NCI-H524 treated with DMSO at 0.1 percent for 48 hours (cell line): ENCODE measurements around the gene DNAJB13.

Source experiments
- DNase-seq: peaks from one replicate; lab custom pipeline; 2025; lab: John Stamatoyannopoulos, UW

DNAJB13 gene

DNA sequence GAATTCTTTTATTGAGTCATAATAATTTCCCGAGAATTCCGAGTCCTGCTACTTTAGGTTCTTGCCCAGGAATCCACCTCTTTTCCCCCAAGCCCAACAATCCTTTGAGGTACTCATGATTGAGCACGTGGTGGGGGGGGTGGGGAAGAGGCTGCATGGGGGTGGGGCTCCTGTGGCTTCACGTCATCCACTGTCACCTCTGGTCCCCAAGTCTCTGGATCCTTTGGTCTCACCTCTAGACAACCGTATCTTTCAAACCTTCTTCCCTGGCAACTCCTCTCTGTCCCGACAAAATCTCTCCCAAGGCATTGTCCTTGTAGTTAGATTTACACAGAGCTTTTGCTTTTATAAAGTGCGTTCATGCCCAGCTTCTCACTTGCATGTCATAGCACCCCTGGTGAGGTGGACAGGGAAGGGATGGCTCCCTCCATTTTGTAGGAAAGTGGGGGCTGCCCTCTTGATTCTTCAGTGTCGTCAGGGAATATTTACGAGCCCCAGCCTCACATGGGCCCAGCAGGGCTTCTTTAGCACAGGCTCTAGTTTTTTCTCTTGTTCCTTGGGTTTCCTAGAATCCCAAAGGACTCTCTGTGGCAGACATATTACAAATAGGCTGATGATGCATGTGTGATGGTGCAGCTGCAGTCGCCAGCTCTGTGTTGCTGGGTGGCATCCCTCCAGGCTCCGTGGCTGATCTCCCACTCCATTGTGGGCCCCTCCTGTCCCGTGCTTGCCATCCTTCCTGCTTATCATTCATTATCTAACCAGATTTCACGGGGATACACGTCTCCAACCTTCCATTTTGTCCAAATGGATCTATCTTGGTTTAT, 49.7 kb downstream of the DNAJB13 start:
- DNase-seq, result no peak

DNA sequence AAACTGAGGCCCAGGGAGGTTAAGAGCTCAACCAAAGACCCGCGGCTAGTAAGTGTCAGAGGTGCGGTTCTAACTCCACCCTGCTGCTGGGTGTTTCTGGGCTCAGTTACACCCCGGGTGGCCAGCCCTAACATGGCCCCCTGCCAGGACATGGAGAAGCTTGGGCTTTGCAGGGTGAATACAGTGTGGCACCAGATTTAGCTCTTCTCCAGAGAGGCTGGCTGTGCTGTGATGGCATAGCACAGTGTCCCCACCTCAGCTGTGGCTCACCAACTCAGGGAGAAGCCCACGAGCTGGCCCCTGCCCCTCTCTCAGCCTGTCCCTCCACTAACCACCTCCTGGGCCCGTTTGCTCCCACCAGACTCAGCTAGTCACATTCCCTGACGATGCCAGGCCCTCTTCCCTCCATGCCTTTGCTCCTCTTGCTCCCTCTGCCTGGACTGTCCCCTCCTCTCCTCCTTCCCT, 51.0 kb downstream of the DNAJB13 start:
- DNase-seq, result no peak

DNA sequence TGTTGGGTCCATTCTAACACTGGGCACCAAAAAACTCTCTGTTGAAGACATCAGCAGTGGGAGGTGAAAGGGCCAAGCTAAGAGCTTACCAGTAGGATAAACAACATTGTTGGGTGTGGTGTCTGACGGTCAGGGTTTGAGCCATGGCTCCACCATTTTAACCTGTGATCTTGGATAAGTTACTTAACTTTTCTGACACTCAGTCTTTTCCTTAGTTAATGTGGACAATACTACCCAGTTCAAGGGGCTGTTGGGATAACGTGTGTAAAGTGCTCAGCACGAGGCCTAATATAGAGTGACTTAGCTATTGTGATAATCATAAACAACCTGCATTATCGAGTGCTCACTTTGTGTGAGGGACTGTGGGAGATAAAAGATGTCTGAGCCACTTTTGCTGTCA, 52.0 kb downstream of the DNAJB13 start:
- no peak for DNase-seq

DNA sequence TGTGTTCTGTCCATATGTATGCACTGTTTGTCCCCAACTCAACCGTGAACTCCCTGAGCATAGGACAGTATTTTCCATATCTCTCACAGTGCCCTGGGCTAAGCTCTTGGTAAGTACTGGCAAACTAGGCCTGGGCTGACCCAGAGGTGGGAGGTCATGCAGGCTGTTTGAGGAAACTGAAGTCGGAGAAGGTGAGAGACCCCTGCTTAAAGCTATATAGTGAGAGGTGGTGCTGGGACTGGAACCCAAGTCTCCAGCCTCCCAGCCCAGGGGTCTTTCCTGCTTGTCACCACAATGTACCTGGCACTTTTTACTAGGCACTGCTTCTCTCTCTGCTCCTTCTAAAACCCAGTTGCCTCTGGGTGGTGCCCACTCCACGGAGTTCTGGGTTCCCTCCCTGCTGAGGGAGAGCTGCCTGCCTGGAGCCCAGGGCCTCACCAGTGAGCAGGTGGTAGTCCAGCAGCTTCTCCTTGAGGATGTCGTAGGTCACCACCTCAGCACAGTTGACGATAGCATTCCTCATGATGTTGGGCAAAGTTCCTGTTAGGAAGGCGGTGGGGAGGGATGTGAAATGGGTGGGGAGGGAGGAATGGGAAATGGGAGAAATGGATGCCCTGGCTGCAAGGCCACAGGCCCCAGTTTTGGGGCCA, 53.3 kb downstream of the DNAJB13 start:
- no peak for DNase-seq

DNA sequence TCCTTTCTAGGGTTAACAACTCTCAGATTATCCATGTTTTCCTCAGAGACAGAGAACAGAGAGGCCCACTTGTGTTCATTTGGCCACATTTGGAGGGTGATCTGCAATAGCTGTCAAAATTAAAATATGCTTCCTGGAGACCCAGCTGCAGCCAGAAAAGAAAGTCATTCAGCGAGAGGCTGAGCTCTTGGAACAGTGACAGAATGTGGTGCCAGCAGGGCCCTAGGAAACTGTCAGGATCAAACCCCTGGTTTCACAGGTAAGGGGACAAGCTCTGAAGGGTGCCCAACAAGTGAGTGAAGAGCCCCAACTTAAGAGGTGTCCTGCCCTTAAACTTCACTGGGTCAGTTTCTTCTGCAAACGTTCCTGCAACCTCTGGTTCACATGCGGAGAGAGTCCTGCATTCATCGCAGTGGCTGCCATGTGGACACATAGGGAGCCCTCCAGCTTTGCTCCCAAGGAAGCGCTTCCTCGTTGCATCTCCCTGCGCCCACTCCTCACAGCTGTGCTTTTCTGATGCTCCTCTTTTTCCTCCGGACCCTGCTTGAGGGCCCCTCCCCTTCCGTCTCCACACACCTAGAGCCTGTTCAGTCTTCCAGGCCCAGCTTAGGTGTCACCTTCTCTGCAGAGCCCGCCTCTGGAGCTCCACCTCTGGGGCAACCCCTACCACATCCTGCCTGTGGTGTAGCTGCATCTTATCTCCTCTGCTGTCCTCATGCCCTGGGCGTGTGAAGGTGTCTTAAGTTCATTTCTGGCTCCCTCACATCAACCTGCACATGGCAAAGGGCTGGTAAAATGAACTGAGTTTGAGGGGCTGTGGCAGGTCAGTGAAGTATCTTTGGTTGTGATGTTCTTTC, 54.2 kb downstream of the DNAJB13 start:
- DNase-seq, result no peak

DNA sequence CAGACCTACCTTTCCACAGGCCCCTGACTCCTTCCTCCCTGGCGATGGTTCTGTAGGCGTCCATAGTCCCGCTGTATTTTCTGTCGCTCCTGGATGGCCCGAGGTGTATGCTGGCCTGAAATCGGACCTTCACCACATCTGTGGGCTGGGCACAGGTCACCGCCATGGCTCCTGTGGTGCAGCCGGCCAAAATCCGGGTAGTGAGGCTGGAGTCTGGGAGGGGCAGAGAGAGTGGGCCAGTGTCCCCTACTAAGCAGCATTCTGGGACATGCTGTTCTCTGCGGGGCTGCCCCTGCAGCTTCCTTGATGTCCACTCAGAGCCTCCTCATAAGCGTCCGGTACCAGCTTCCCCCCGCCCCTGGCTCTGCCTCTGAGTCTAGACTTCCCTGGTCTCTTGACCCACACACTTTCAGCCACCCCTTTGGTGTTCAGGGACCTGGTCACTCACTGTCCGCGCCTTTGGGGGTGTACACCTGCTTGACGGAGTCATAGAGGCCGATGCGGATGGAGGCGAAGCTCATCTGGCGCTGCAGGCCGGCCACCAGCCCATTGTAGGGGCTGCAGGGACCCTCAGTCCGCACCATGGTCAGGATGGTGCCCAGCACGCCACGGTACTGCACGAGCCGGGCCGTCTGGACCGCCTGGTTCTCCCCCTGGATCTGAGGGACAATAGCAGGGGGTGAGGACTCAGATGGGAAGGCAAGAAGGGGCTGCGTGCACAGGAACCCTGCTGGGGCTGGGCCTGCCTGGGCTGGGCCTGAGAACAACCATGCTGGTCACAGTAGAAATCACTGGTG, 55.1 kb downstream of the DNAJB13 start:
- DNase-seq, result no peak

DNA sequence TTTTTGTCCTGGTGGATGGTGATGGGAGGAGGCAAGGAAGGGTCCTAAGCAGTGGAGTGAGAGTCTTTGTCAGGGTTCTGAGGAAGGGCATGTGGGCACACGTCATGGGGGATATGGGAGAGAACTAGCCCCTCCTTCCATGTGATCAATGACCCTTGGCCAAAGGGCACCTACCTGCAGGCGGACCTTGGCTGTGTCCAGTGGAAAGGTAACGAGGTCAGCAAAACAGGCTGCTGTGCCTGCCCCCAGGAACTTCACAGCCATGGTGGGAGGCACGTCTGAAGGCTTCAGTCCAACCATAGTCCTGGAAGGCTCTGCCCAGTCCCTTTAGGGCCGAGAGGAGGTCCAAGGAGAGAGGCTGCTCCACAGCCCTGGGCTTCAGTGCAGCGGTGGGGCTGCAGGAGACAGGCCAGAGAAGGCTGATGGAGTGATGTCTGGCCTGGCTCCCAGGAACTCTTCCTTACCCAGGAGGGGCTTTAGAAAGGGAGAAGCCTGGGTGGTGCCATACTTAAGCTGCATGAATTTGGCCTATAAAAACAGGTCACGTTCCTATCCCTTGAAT, 56.0 kb downstream of the DNAJB13 start:
- no peak for DNase-seq

DNA sequence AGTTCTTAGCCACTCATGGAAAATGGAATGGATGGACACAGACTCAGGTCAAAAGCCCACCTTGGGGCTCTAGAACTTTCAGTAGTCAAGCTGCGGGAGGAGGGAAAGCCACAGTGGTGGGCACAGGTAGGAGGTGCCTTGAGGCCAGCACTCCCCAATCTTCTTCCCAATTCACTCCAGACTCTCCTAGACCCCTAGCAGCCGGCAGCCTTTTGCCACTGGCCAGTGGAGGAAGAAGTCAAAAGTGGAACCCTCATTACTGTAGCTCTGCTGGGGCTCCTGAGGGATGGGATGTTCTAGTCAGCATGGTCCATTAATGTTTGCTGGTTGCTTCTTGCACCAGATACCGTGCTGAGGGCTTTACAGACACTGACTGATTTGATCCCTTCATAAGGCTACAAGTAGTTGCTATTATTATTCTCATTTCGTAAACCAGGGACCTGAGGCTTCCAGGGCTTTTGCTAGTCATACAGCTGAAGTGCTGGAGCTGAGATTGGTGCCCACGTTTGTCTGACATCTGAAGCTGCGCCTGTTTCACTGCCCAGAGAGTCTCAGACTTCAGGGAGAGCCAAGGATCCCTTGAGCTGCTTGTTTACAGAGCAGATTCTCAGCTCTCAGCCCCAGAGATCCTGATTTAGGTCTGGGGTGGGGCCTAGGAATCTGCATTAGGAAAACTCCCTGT, 57.0 kb downstream of the DNAJB13 start:
- DNase-seq, result no peak

DNA sequence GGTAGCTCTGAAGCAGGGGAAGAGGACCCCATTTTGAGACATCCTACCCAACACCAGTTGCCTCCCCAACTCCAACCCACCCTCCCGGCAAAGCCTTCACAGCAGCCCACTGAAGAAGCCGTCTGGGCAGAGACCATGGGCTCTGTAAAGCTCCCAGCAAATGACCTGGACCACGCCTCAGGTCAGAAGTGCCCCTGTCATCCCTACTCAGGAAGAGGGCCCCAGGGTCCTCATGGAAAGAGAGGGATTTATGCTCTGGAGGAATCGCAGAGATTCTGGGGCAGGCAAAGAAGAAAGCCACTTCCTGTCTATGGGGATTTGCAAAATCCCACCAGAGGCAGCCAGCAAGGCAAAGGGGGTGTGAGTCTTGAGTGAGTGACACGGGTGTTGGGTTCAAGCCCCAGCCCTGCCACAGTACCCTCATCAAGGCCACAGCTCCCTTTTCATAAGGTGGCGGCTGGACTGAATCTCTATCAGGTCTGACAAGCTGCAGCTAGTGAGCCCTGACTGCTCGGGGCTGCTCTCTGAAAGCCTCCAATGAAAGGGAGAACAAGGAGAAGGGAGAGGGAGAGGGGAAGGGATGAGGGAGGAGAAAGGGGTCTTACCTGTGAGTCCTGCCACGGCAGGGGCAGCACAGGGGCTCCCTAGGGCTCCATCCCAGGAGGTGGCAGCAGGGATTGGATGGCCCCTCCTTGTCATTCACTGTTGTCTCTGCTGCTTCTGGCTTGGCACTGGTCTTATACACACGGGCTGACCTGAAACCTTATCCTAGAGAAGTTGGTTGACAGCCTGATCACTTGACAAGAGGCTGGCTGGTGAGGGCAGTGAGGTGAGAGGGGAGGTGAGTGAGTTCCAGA, 57.8 kb downstream of the DNAJB13 start, which contains the start of gene UCP3:
Gene UCP3 (minus strand): TSS at position 713 of the 857 bp plus-strand sequence. CDS start 2,043 bp downstream, outside the sequence.
- DNase-seq, result no peak

DNA sequence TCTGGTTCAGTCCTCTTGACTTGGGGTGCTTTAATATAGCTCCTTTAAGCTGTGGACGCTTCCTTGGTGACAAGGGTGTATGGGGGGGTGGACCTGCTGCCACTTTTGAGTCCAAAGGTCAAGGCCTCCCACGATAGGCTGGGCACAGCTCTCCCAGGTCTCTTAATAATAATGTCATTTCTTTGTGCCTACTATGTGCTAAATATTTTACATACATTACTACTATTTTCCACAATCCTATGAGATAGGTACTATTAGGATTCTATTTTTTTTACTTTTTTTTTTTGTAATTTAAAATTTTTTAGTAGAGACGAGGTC, 58.4 kb downstream of the DNAJB13 start:
- DNase-seq, result no peak

DNA sequence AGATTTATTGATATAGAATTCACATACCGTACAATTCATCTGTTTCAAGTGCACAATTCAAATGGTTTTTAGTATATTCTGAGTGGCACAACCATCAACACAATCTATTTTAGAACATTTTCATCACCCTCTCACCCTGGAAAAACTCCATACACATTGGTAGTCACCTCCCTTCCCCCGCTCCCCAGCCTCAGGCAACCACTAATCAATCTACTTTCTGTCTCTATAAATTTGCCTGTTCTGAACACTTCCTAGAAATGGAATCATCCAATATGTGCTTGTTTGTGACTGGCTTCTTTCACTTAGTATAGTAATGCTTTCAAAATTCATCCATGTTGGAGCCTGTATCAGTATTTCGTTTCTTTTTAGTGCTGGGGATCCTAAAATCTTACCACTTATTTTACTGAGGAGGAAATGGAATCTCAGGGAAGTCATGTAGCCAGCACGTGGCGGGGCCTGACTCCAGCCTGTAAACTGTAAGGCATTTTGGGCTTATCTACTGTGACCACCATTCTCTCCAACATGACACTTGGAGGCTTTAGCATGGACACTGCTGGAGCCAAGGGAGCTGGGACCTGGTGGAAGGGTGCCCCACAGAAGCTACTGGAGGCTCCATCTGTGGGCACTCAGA, 59.0 kb downstream of the DNAJB13 start:
- DNase-seq, result no peak

DNA sequence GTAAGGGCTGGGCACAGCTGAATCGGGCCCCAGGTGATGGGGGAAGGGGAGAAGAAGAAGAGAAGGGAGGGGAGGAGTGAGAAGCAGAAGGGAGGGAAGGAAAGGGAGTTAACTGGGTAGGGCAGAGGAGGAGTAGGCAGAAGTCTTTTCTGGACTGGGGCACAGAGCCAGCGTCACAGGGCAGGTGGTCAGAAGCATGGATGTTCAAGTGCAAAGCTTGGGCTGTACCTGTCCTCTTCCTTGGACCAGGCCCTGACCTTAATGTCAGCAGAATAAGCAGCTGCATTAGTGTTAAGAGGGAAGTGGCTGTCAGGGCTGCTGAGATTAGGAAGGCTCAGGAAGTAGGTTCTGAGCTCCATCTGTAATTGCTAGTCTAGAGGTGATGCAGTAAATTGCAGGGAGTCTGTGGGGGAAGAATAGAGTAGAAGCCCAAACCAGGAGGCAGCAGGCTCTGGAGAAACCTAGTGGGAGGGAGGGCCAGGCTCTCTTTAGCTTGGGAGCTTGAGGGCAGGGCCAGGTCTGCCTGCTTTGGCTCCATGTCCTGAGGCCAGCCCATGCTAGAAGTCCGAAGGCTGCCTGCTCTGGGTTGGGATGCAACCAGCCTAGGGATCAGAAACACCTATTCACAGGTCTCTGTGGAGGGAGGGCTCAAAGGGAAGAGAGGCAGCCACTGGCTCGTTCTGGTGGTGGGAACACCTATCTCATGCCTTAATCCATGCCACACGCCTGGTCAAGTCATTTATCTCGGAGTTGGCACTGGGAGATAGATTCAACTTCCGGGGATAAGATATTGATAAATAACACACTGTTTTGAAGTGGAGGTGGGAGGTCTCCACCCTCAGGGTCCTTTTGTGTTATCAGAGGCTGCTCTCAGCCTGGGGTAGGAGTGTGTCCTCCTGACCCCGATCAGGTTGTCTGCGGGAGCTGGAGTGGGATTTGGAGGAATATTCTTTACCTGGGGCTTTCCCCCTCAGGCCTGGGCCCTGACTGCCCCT, 59.8 kb downstream of the DNAJB13 start:
- no peak for DNase-seq

DNA sequence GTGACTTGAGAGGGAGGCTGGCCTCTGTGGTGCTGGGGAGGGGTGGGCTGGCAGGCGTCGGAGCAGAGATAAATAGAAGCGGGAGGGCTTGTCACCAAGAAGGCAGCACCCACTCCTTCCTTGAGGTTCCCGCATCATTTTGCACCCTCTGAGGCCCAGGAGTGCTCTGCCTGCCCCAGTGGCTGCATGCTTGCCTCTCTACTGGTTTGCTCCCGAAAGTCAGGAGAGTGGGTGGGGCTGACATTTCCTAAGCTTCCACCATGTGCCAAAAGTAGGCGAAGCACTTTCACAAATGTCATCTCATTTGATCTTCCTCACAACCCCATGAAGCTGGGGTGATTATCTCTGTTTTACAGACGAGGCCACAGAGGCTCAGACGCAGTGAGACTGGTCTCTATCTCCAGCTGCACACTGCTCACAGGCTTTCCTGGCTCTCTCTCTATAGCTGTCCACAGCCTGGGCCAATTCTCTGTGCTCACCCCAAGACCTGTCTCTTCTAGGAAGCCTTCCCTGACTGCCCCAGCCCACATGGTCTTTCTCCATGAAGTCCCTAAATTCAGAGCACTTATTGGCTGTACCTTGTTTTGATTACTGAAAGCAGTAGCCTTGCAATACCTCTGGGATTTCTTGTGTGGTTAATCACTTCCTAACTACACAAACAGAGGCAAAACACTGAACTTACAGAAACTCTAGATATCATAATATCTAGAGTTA, 60.7 kb downstream of the DNAJB13 start:
- no peak for DNase-seq

DNA sequence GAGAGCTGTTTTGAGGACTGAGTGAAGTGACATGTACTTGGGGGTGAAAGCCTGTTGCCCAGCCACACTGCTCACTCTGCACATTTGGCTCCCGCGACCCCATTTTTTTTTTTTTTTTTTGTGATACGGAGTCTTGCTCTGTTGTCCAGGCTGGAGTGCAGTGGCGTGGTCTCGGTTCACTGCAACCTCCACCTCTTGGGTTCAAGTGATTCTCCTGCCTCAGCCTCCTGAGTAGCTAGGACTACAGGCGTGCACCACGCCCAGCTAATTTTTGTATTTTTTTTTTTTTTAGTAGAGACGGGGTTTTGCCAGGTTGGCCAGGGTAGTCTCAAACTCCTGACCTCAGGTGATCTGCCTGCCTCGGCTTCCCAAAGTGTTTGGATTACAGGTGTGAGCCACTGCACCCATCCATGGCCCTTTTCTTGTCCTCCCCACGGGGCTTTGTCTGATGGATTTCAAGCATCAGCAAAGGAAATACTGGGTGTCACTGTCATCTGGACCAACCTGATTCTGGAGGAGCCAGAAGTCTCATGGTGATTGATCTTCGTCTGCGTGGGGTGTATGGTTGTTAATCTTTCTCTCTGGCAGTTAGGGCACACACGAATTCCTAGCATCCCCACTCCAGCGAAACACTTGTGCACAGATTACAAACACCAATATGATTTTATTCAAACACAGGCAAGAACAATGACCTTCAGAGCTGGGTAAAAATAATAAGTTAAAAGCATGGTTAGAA, 61.4 kb downstream of the DNAJB13 start:
- no peak for DNase-seq

DNA sequence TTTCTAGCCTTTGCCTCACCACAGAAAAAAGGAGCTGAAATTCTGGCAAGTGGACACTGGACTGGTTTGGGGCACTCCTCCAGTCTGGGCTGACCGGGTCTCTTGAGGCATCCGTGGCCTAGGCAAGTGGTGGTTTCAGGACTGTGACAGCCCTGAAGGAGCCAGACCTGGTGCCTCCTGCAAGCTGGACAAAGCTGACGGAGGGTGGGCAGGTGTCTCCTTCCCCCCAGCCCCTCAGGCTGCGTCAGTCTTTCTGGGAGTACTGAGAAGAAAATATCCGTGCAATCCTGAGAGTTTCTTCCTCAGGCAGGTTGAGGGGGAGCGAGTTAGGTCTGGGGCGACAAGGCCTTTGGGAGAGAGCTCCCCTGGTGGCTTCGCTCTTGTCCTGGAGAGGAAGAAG, 62.3 kb downstream of the DNAJB13 start:
- DNase-seq, result no peak

DNA sequence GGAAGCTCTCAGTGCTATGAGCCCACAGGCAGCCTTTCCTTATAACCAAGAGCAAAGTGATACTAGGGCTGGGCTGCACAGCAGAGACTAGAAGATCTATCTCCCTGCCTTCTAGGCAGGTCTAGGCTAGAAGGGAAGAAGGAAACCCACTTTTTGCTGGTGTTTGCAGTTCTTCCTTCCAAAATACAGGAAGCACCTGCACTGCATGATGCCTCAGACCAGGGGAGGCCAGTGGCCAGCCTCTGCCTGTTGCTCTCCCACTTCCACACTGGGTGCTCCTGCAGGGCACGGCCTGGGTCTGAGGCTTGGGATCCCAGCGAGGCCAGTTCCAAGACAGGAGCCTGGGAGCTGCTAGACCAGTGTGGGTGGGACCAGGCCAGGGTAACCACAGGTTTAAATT, 64.1 kb downstream of the DNAJB13 start:
- no peak for DNase-seq
